NCI-H2227 (cell line): Measurements from ENCODE around the gene GRIP1.
A peak's percentile ranks its signal among the peaks of the same experiment; 100 is the strongest.

Experiments used
- DNase-seq: peaks from one replicate; lab custom pipeline; 2025; ENCODE audit not compliant: unreplicated experiment; lab: John Stamatoyannopoulos, UW

GRIP1 gene

DNA sequence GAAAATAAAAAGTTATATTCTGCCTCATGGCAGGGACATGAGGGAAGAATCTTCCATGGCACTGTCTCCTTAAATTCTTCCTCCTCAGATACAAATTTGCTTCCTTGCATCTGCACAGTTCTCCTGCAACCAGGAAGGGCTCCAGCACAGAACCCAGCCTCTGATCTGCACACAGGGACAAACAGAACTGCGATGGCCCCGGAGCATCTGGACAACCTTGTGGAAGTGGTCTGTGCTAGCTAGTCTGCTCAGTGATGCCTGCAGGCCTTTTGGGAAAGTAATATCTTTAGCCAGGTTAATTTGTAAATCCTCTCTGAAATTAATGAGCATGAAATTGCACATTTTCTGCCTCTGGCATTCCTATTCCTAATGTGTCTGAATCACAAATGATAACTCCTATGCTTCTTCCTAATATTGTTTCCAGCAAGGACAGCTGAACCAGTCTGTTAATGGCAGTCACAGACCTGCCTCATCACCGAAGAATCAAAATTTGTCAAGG, 74.8 kb downstream of the GRIP1 start:
- no peak for DNase-seq

DNA sequence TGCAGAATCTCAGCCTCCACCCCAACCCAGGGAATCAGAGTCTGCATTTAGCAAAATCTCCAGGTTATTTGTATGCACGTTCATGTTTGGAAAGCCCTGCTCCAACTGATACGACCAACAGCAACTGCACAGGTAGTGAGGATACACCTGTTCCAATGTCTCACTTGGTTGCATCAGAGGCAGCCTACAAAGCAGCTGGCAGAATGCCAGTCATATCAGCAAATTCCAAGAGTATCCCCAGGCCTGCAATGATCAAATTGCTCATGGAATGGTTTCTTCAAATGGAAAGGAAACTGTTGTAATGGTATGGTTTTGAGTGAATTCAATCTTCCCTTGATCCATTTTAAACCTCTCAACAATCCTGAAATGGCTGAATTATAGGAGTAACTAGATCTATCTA, 75.4 kb downstream of the GRIP1 start:
- DNase-seq: no peak

DNA sequence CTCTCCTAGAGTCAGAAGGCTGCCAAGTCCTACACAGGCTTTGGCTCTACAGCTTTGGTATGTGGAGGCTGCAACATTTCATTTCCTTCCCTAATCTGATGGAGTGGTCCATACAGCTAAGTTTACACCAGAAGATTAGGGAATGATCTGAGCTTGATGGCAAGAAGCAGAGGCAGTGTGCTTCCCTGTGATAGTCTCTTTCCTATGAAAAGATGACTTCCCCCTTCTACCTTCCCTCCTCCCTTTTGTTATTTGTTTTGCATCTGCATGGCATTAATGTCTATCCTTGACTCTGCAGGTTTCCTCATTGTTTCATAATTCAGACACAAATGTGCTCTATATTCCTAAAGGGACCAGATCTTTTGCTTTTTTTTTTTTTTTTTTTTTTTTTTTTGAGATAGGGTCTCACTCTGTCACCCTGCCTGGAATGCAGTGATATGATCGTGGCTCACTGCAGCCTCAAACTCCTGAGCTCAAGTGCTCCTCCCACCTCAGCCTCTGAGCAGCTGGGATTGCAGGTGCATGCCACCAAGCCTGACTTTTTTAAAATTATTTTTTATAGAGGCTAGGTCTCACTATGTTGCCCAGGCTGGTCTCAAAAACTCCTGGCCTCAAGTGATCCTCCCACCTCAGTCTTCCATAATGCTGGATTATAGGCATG, 76.3 kb downstream of the GRIP1 start:
- no peak for DNase-seq

DNA sequence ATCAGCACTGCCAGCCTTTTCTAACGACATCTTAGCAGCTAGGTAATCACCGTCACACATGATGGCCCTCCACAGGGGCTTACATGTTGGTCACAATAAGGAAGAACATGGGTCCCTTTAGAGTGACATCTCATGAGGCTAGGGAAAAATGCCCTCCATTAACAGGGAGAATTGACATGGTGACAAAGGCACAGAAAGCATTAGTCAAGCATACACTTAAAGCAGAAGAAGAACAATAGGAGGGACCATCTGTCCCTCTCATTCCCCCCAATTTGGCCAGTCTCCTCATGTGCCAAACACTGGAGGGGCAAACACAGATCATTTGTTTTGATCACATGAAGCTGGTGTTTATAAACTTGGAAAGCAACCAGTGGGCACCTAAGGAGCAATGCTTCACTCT, 78.0 kb downstream of the GRIP1 start:
- peak; percentile 54 for DNase-seq

GRCh38 chr12:66599816-66600215, 79.1 kb downstream of the GRIP1 start:
- no peak for DNase-seq

- DNase-seq: no peak
Measured at GRCh38 chr12:66598608-66599007, 80.3 kb downstream of the GRIP1 start.

- DNase-seq: no peak
Measured at GRCh38 chr12:66598079-66598478, 80.8 kb downstream of the GRIP1 start.

GRCh38 chr12:66596199-66596598, 82.7 kb downstream of the GRIP1 start:
- DNase-seq: no peak

- no peak for DNase-seq
Measured at GRCh38 chr12:66594688-66595087, 84.2 kb downstream of the GRIP1 start.

DNA sequence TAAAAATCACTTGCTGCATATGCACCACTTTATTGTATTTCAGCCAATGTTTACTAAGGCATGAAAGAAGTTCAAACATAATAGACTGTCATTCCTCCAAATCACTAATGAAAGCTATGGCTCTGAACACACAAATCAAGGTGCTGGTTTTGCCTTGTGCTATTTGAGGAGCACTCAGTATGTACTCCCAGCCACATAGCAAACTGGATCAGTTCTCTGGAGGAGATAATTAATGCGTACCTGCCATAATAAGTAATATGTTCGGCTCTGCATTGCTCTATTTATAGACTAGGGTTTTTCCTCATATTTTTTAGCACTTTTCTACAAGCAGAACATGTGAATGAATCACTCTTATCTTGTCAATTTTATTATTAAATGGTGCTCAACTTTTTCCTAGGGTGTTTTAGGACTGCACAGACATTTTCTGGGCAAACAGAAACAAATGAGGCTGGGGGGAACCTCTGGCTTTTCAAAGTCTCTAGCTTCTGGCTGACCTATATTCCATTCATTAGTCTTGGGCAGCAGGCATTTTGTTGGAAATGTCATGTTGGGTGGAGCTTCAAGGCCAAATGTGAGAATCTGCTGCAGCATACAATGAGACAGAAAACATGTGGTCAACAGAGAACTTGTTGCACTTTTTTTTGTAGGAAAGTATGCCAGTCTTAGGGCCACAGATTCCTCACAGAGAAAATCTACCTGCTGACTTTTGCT, 88.4 kb downstream of the GRIP1 start:
- DNase-seq: no peak

DNA sequence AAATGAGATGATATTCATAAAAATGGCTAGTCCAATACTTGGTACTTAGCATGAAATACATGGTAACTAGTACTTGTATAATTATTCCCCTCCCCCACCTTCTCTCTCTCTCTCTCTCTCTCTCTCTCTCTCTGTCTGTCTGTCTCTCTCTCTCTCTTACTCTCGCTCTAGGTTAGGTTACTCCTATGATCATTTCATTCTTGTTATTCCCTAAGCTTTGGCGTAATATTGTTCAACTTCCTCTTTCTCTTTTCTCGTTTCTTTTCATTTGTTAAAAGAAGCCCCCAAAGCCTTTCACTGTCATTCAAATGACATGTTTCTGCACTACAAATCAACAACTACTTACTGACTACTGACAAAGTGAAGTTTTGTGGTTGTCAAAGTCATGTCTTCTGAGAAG, 89.8 kb downstream of the GRIP1 start:
- no peak for DNase-seq

DNA sequence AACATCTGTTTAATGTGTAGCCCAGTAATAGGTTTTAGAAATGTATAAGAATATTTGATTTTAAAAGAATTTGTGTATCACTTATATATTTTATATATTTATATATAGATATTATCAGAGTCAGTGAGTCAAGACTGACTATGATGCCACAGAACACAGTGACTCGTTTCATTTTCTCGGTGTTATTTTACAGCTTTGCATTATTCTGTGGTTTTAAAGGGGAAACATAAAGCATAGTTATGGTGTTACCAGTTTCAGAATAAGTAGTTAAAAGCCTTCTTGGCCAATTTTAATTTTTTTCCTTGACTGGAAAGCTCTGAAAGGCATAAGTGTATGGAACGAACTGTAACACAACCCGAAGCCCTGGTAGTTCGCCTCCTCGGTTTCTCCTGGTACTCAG, 91.0 kb downstream of the GRIP1 start:
- no peak for DNase-seq

- no peak for DNase-seq
Measured at GRCh38 chr12:66584673-66585072, 94.2 kb downstream of the GRIP1 start.

- DNase-seq: no peak
Measured at GRCh38 chr12:66573605-66574004, 105.3 kb downstream of the GRIP1 start.

DNA sequence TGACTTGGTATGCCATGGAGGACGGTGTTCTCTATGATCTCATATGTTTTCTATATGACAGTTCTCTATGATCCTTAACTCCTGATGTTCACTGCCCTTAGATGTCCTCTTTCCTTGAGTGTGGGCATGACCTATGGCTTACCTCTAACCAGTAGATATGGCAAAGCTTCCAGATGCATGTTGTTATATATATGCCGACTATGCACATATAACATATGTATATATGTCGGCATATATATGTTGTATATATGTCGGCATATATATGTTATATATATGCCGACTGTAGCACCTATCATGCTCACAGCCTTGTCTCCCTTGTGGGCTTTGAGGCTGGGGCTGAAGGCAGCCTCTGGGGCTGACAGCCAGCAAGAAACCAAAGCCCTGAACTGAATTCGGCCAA, 106.0 kb downstream of the GRIP1 start:
- DNase-seq: no peak

- DNase-seq: no peak
Measured at GRCh38 chr12:66571361-66571915, 107.4 kb downstream of the GRIP1 start.

DNA sequence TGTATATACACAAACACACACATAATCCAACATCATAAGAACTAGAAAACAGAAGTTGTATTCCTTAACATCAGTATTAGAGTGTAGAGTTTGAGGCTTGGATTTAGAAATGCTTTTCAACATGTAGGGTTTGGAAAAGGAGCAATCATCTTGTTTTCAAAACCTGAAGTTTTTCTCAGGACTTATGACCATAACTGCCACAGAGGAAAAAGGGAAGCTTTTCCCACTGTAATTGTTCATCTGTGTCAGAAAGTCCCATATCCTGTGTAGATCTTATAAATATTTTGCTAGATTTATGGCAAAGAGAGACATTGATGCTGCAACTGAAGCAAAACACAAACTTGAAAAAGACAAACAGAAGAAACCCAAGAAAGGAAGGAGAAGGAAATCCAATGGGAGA, 115.7 kb downstream of the GRIP1 start:
- no peak for DNase-seq

- no peak for DNase-seq
Measured at GRCh38 chr12:66555113-66555512, 123.8 kb downstream of the GRIP1 start.

DNA sequence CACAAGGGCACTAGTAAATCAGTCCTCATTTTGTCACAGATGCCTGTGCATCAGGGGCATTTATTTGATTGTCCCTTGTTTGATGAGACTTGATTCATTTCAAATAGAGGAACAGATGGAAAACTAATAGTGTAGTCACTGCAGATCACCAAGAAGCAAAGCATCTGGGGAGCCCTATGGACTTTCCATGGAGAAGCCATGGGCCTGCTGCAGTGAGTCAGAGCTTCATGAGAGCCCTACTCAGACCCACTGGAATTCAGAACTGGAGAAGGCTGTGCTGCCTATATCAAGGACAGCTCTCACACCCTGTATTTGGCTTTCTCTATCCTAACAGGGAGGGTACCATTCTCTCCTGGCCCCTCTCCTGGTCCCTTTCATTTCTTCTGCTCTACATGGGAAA, 126.2 kb downstream of the GRIP1 start:
- DNase-seq: no peak

GRCh38 chr12:66550626-66551025, 128.2 kb downstream of the GRIP1 start:
- no peak for DNase-seq

GRCh38 chr12:66549050-66549389, 129.9 kb downstream of the GRIP1 start:
- no peak for DNase-seq

GRCh38 chr12:66548338-66549049, 130.4 kb downstream of the GRIP1 start:
- DNase-seq: no peak
